ENCODE data around the gene CDHR2.
"Not testable (repeated sequence)": the region's sequence is repeated elsewhere in the genome, so short reads cannot be mapped to it uniquely, and the experiment has no call there.

CDHR2 gene

GRCh38 chr5:176596689-176597416 lies 47.7 kb downstream of the CDHR2 start:
- no peak for DNase-seq (ENCODE audit: low read depth)

GRCh38 chr5:176597417-176598389 lies 48.6 kb downstream of the CDHR2 start:
- DNase-seq (ENCODE audit: low read depth) = no peak

GRCh38 chr5:176599749-176600430 lies 50.7 kb downstream of the CDHR2 start:
- DNase-seq (ENCODE audit: low read depth) = not testable (repeated sequence)

GRCh38 chr5:176601901-176602482 lies 52.9 kb downstream of the CDHR2 start:
- no peak for DNase-seq (ENCODE audit: low read depth)

GRCh38 chr5:176603091-176603490 lies 53.9 kb downstream of the CDHR2 start:
- no peak for DNase-seq (ENCODE audit: low read depth)

- no peak for DNase-seq (ENCODE audit: low read depth)
Observed at GRCh38 chr5:176606032-176606431, 56.9 kb downstream of the CDHR2 start.

- no peak for DNase-seq (ENCODE audit: low read depth)
Observed at GRCh38 chr5:176606875-176607274, 57.7 kb downstream of the CDHR2 start.

GRCh38 chr5:176608142-176608705 lies 59.1 kb downstream of the CDHR2 start:
- no peak for DNase-seq (ENCODE audit: low read depth)

GRCh38 chr5:176608937-176609723 lies 60.0 kb downstream of the CDHR2 start:
- DNase-seq (ENCODE audit: low read depth) = no peak

GRCh38 chr5:176609724-176610434 lies 60.7 kb downstream of the CDHR2 start, which contains the start of gene GPRIN1:
TSS of gene GPRIN1 (minus strand) at chr5:176610156. CDS start at chr5:176599834, 10,322 bp downstream.
- no peak for DNase-seq (ENCODE audit: low read depth)

- DNase-seq (ENCODE audit: low read depth) = no peak
Observed at GRCh38 chr5:176610435-176610773, 61.3 kb downstream of the CDHR2 start.

- DNase-seq (ENCODE audit: low read depth) = peak; percentile 9
Observed at GRCh38 chr5:176611435-176611834, 62.3 kb downstream of the CDHR2 start.

- DNase-seq (ENCODE audit: low read depth) = no peak
Observed at GRCh38 chr5:176612008-176612407, 62.9 kb downstream of the CDHR2 start.

- no peak for DNase-seq (ENCODE audit: low read depth)
Observed at GRCh38 chr5:176612855-176613254, 63.7 kb downstream of the CDHR2 start.

- peak; percentile 12 for DNase-seq (ENCODE audit: low read depth)
Observed at GRCh38 chr5:176614805-176615478, 65.8 kb downstream of the CDHR2 start.

GRCh38 chr5:176616511-176616910 lies 67.4 kb downstream of the CDHR2 start:
- DNase-seq (ENCODE audit: low read depth) = no peak

- no peak for DNase-seq (ENCODE audit: low read depth)
Observed at GRCh38 chr5:176618783-176619182, 69.6 kb downstream of the CDHR2 start.

GRCh38 chr5:176619203-176619568 lies 70.0 kb downstream of the CDHR2 start:
- DNase-seq (ENCODE audit: low read depth) = no peak

GRCh38 chr5:176619569-176620332 lies 70.6 kb downstream of the CDHR2 start:
- no peak for DNase-seq (ENCODE audit: low read depth)

Data from HS-27A (cell line).